Left renal cortex interstitium (tissue), 4 donors: ENCODE measurements around the gene TBC1D8. TPM values are rescaled to one million over a fixed set of nuclear protein-coding genes. Genes with fewer than 3 reads are reported as not detected.
"Not testable (repeated sequence)": the region's sequence is repeated elsewhere in the genome, so short reads cannot be mapped to it uniquely, and the experiment has no call there.

Source experiments
- DNase-seq, 4 donors: peaks; one replicate each; pipeline ENCODE4 v3.0.0-alpha.2; 2013; ENCODE audit warnings: low read depth in 4 of 4, low spot score in 2 of 4, missing footprints in 1 of 4
- polyA plus RNA-seq, 4 donors: library from polyadenylated mRNA; unstranded; fragments of 120-200 nt; gene quantifications; one replicate each; pipeline ENCODE4 v1.2.1, GENCODE V29; 2013; ENCODE audit not compliant: insufficient read length in 4 of 4

Gene TBC1D8
- polyA plus RNA-seq = 10 to 100 TPM; 24.9 to 44.6 (median 35.5) TPM

- DNase-seq = peak in 1 of 4 donors; percentile 68
These were observed at the start of gene TBC1D8 for GRCh38 chr2:101151146-101151858. TBC1D8 (minus strand) TSS chr2:101151382; CDS start chr2:101151253, 129 bp downstream.

GRCh38 chr2:101200676-101201075 is 49.5 kb upstream of the TBC1D8 start:
- no peak for DNase-seq

- DNase-seq = no peak
These were observed 48.1 kb upstream of the TBC1D8 start for GRCh38 chr2:101199251-101199791.

GRCh38 chr2:101197814-101198213 is 46.6 kb upstream of the TBC1D8 start:
- DNase-seq = no peak

DNA sequence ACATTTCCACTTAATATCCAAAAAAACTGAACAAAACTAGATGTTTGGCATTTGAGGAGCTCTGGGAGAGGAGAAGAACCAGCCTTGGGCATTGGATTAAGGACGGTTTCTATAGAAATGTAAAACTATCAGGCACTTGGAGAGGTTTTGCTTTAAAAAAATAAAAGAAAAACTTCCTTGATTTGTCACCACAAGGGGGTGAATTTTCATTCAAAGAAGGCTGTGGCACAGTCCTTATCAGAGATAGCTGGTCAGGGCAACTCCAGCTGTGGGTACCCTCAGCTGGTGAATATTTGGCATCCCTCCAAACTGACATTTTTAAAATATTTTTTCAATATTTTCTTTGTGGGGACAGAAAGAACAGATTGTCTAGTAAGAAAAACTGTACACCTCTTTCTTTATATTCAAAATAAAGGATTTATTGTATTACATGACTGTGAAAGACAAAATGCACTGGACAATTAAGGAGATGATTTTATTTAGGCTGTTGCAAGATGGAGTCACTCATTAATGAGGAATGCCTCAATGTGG is 46.1 kb upstream of the TBC1D8 start:
- DNase-seq = no peak

- no peak for DNase-seq
These were observed 44.9 kb upstream of the TBC1D8 start for GRCh38 chr2:101195871-101196661.

DNA sequence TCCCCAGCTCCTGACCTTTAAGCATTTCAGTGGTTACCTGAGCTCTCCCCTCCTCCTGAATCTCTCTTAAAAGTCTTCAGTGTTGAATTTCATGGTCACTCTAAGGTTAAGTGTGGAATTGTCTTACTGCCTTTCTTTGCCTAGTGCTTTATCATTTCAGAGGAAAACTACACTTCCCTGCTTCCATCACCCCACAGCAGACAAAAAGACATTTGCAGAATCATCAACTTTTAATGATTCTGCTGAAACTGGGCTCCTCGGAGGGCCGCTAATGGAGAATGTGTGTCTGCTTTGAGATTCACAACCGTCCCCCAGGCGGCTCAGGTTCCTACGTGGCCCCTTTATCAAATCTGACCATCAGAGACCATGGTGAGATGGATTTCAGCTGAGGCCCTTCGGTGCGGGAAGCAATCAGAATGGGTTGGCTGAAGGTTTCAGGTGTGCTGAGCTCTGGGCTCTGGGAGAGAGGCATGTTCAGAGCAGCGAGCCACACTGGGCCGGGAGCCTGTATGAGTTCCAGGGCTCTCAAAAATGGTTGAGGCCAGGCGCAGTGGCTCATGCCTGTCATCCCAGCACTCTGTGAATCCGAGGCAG is 41.9 kb upstream of the TBC1D8 start:
- DNase-seq = no peak

GRCh38 chr2:101190747-101191516 is 39.8 kb upstream of the TBC1D8 start:
- peak in 1 of 4 donors; percentile 49 for DNase-seq

- DNase-seq = no peak
These were observed 37.7 kb upstream of the TBC1D8 start for GRCh38 chr2:101188683-101189405.

DNA sequence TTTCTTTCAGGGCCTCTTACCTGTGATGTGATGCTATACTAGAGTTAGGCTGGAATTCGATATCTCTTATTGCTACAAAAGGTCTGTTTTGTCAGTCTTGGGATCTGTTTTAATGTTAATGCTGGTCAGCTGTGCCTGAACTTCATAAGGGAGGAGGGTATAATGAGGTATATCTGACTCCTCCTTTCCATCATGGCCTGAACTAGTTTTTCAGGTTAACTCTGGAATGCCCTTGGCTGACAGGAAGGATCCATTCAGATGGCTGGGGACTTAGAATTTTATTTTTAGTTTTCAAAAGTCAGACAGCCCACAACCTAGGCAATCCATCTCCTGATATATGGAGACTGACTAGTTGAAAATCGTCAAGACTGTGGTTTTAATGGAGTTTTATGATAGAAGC is 35.9 kb upstream of the TBC1D8 start:
- DNase-seq = no peak

DNA sequence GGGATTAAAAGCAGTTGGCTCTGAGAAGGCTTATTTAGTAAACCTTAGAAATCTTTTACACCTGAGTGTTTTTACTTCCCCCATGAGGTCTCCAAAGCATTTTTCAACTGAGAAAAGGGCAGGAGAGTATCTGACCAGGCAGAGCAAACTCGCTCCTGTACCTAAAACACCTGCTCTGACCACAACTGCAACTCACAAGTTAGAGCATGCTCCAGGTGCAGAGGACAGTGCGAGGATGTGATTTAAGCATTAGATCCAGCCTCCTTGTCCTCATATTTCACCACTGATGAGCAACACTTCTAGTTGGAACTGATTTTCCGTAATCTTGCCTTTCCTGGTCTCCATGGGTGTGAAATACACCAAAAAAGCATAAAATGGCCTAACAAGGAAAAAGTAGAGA is 34.5 kb upstream of the TBC1D8 start:
- no peak for DNase-seq

DNA sequence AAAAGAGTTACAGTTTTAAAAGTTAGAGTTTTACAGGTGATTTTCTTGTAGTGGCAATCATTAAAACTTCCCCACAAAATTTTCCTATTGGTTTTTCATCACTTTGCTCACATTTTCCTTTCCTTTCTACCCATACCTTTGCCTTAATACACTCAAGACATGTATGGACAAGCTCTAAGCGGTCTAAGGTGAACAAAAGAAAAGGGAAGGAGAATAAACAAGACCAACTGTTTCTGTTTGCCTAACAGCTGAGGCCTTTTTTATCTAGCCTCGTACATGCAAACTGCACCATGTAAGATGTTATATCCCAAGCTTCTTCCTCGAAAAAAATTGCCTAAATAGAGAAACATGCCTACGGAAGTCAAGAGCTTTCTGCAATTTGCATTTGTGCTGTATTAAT is 33.9 kb upstream of the TBC1D8 start:
- DNase-seq = no peak

DNA sequence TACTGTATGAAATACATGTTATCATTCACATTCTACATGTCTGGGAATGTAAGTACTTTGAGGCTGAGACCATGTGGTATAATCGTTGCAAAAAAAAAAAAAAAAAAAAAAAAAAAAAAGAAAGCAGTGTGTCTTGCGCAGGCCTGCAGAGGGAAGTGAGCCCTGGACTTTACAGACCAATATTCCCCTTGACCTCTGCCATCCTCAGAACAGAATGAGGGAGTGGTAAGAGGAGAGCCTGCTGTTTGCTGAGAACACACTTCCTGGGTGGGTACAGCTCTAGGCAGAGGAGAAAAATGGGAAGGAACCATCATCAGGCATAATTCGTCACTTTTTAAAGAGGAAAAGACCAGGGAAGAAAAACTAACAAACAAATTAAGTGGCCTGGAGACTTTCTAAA is 28.8 kb upstream of the TBC1D8 start:
- no peak for DNase-seq

DNA sequence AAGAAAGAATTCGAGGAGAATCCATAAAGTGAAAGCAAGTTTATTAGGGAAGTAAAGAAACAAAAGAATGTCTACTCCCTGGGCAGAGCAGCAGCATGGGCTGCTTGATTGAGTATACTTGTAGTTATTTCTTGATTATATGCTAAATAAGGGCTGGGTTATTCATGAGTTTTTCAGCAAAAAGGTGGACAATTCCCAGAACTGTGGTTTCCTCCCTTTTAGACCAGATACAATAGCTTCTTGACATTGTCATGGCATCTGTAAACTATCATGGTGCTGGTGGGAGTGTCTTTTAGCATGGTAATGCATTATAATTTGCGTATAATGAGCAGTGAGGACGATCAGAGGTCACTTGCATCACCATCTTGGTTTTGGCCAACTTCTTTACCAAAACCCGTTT is 25.6 kb upstream of the TBC1D8 start:
- DNase-seq = no peak

DNA sequence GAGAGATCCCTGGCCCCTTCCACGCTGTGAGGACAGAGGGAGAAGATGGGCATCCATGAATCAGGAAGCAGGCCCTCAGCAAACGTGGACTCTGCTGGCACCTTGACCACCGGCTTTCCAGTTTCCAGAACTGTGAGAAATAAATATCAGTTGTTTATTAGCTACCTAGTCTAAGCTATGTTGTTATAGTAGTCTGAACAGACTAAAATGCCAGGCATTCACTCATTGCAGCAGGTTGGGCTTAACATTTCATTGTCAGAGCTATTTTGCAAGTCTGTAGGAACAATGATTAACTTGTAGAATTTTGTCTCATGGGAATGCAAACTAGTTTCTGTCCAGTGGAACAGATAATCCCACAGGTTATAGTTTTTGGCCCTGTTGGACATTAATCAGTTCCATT is 24.8 kb upstream of the TBC1D8 start:
- no peak for DNase-seq

- DNase-seq = no peak
These were observed 22.6 kb upstream of the TBC1D8 start for GRCh38 chr2:101173707-101174295.

DNA sequence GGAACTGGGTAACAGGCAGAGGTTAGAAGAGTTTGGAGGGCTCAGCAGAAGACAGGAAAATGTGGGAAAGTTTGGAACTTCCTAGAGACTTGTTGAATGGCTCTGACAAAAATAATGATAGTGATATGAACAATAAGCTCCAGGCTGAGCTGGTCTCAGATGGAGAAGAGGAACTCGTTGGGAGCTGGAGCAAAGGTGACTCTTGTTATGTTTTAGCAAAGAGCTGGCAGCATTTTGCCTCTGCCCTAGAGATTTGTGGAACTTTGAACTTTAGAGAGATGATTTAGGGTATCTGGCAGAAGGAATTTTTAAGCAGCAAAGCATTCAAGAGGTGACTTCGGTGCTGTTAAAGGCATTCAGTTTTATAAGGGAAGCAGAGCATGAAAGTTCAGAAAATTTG is 18.6 kb upstream of the TBC1D8 start:
- DNase-seq = not testable (repeated sequence)

DNA sequence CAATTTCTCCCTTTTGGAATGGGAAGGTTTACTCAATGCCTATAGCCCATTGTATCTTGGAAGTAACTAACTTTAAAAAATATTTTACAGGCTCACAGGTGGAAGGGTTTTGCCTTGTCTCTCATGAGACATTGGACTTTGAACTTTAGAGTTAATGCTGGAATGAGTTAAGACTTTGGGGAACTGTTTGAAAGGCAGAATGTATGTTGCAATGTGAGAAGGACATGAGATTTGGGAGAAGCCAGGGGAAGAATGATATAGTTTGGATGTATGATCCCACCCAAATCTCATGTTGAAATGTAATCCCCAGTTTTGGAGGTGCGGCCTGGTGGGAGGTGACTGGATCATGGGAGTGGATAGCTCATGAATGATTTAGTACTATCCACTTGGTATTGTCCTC is 17.5 kb upstream of the TBC1D8 start:
- no peak for DNase-seq

- not testable (repeated sequence) for DNase-seq
These were observed 16.4 kb upstream of the TBC1D8 start for GRCh38 chr2:101167532-101167931.
